HG03460 (cell line): ENCODE measurements around the gene AFAP1.

ENCODE experiments used
- ATAC-seq: cut with Tn5 transposase; IDR thresholded peaks from one replicate; pipeline ENCODE4 v1.9.1; 2021; ENCODE audit not compliant: unreplicated experiment

The AFAP1 gene

GRCh38 chr4:7760228-7760627 is 179.4 kb downstream of the AFAP1 start:
- no peak for ATAC-seq

GRCh38 chr4:7759635-7760034 is 180.0 kb downstream of the AFAP1 start:
- no peak for ATAC-seq

GRCh38 chr4:7759216-7759615 is 180.4 kb downstream of the AFAP1 start:
- ATAC-seq, result no peak

GRCh38 chr4:7758476-7758875 is 181.2 kb downstream of the AFAP1 start:
- ATAC-seq, result no peak

- no peak for ATAC-seq
These were observed 181.9 kb downstream of the AFAP1 start for GRCh38 chr4:7757501-7758471.

GRCh38 chr4:7756561-7757355 is 182.9 kb downstream of the AFAP1 start:
- no peak for ATAC-seq

- ATAC-seq, result no peak
These were observed 183.6 kb downstream of the AFAP1 start for GRCh38 chr4:7756071-7756470.

- no peak for ATAC-seq
These were observed 184.1 kb downstream of the AFAP1 start for GRCh38 chr4:7755561-7755960.

GRCh38 chr4:7754565-7755262 is 184.9 kb downstream of the AFAP1 start:
- no peak for ATAC-seq

- no peak for ATAC-seq
These were observed 185.7 kb downstream of the AFAP1 start for GRCh38 chr4:7753931-7754465.

- no peak for ATAC-seq
These were observed 186.4 kb downstream of the AFAP1 start for GRCh38 chr4:7753271-7753670.

GRCh38 chr4:7752649-7753048 is 187.0 kb downstream of the AFAP1 start:
- ATAC-seq, result no peak

- no peak for ATAC-seq
These were observed 188.7 kb downstream of the AFAP1 start for GRCh38 chr4:7750972-7751371.

- no peak for ATAC-seq
These were observed 189.1 kb downstream of the AFAP1 start for GRCh38 chr4:7750523-7750922.

GRCh38 chr4:7747566-7747965 is 192.1 kb downstream of the AFAP1 start:
- ATAC-seq, result no peak

GRCh38 chr4:7747062-7747385 is 192.6 kb downstream of the AFAP1 start:
- ATAC-seq, result no peak

GRCh38 chr4:7746351-7747061 is 193.2 kb downstream of the AFAP1 start:
- no peak for ATAC-seq

- ATAC-seq, result no peak
These were observed 194.3 kb downstream of the AFAP1 start for GRCh38 chr4:7745301-7745885.

- ATAC-seq, result no peak
These were observed 195.4 kb downstream of the AFAP1 start for GRCh38 chr4:7744142-7744804.

- ATAC-seq, result no peak
These were observed 196.8 kb downstream of the AFAP1 start for GRCh38 chr4:7742807-7743280.
